ENCODE data around the gene ISX. TPM values are rescaled to one million over a fixed set of nuclear protein-coding genes. Genes with fewer than 3 reads are reported as not detected.

ISX gene
- total RNA-seq = not detected in 2 replicates
- not detected for total RNA-seq (2013)
- polyA plus RNA-seq = not detected in 2 replicates
- polyA minus RNA-seq = not detected in 2 replicates

- WGBS (ENCODE audit: insufficient coverage) = 75% methylated on average over 1 of the region's 1 CpG
- Mint-ChIP-seq H3K4me1 (no peaks in the 10 kb centered on the region), H3K9me3 (ENCODE audit: insufficient read depth) (no peaks in the 10 kb centered on the region), H3K27ac (no peak within 1 kb of the TSS), H3K4me3 (no peak within 1 kb of the TSS), H3K27me3 (peaks cover 4% of the 10 kb centered on the region)
- H3K36me3 ChIP-seq (replicated peaks in 1 of 2; ENCODE audit: control extremely low read depth in 1 of 2, control insufficient read depth in 1 of 2, extremely low read depth in 1 of 2, insufficient read depth in 2 of 2, low read length in 1 of 2) = no peaks in the 10 kb centered on the region
- H4K20me1 ChIP-seq (ENCODE audit: control insufficient read depth, insufficient read depth, low read length, poor library complexity, severe bottlenecking) = no peaks in the 10 kb centered on the region
- DNase-seq (no peak), ATAC-seq (ENCODE audit: low read depth) (no peak)
- ChIA-PET POLR2A (no interaction called here), CTCF (no interaction called here)
- no peak within 1 kb of the TSS for H3K4me3 ChIP-seq (ENCODE audit: control extremely low read depth in 1 of 5, extremely low read depth in 1 of 5, insufficient read depth in 1 of 5, low read depth in 2 of 5, low read length in 4 of 5)
- peaks cover 0 to 3% (median 0%) of the 10 kb centered on the region in 4 experiments for H3K27me3 ChIP-seq (replicated peaks in 1 of 4; ENCODE audit: control extremely low read depth in 1 of 4, control insufficient read depth in 3 of 4, insufficient read depth in 4 of 4, low read length in 3 of 4)
- H3K4me1 ChIP-seq (ENCODE audit: control insufficient read depth in 2 of 2, insufficient read depth in 2 of 2, low read length in 2 of 2) = no peaks in the 10 kb centered on the region
- H3K9ac ChIP-seq (ENCODE audit: low read length) = no peak within 1 kb of the TSS
- no peak within 1 kb of the TSS for H3K4me2 ChIP-seq (replicated peaks; ENCODE audit: low read depth, low read length, poor library complexity, severe bottlenecking)
- TF ChIP-seq CTCF (IDR thresholded peaks at IDR 0.05) (no peak), EZH2 (IDR thresholded peaks at IDR 0.05; ENCODE audit: borderline replicate concordance, insufficient read depth, low read depth, low read length, poor library complexity, severe bottlenecking) (no peak)
- intact Hi-C loops (cut with micrococcal nuclease) = no loop called here
- no peak within 1 kb of the TSS for H2AFZ ChIP-seq (ENCODE audit: insufficient read depth, low read depth, low read length, poor library complexity, severe bottlenecking)
- no peaks in the 10 kb centered on the region for H3K9me3 ChIP-seq (ENCODE audit: control extremely low read depth in 1 of 3, control insufficient read depth in 2 of 3, insufficient read depth in 1 of 3, low read length in 2 of 3)
- H3K27ac ChIP-seq (ENCODE audit: low read length in 2 of 2) = no peak within 1 kb of the TSS
- H3K79me2 ChIP-seq (ENCODE audit: control insufficient read depth, insufficient read depth, low read length) = no peaks in the 10 kb centered on the region
These were observed at the start of gene ISX for GRCh38 chr22:35065796-35066218. TSS of gene ISX (plus strand) at chr22:35066158. CDS start at chr22:35067088, 930 bp downstream.

- no peaks in the 10 kb centered on the region for H3K4me1 ChIP-seq (ENCODE audit: control insufficient read depth in 2 of 2, insufficient read depth in 2 of 2, low read length in 2 of 2)
- peaks cover 15% of the 10 kb centered on the region for H3K27me3 Mint-ChIP-seq
- H4K20me1 ChIP-seq (ENCODE audit: control insufficient read depth, insufficient read depth, low read length, poor library complexity, severe bottlenecking) = no peaks in the 10 kb centered on the region
- no peaks in the 10 kb centered on the region for H3K36me3 ChIP-seq (replicated peaks in 1 of 2; ENCODE audit: control extremely low read depth in 1 of 2, control insufficient read depth in 1 of 2, extremely low read depth in 1 of 2, insufficient read depth in 2 of 2, low read length in 1 of 2)
- CTCF ChIA-PET = no interaction called here
- no peak overlapping the region for H2AFZ ChIP-seq (ENCODE audit: insufficient read depth, low read depth, low read length, poor library complexity, severe bottlenecking)
- no peaks in the 10 kb centered on the region for H3K9me3 ChIP-seq (ENCODE audit: control extremely low read depth in 1 of 3, control insufficient read depth in 2 of 3, insufficient read depth in 1 of 3, low read length in 2 of 3)
- no peaks in the 10 kb centered on the region for H3K4me1 Mint-ChIP-seq
- POLR2A ChIA-PET = no interaction called here
- no peak overlapping the region for H3K9ac ChIP-seq (ENCODE audit: low read length)
- no peaks in the 10 kb centered on the region for H3K9me3 Mint-ChIP-seq (ENCODE audit: insufficient read depth)
- DNase-seq (no peak), ATAC-seq (ENCODE audit: low read depth) (no peak)
- H3K79me2 ChIP-seq (ENCODE audit: control insufficient read depth, insufficient read depth, low read length) = no peaks in the 10 kb centered on the region
- intact Hi-C loops (cut with micrococcal nuclease) = no loop called here
- peaks cover 0 to 2% (median 0%) of the 10 kb centered on the region in 4 experiments for H3K27me3 ChIP-seq (replicated peaks in 1 of 4; ENCODE audit: control extremely low read depth in 1 of 4, control insufficient read depth in 3 of 4, insufficient read depth in 4 of 4, low read length in 3 of 4)
- H3K27ac Mint-ChIP-seq = no peak overlapping the region
- H3K4me2 ChIP-seq (replicated peaks; ENCODE audit: low read depth, low read length, poor library complexity, severe bottlenecking) = no peak overlapping the region
- no peak overlapping the region for H3K4me3 ChIP-seq (ENCODE audit: control extremely low read depth in 1 of 5, extremely low read depth in 1 of 5, insufficient read depth in 1 of 5, low read depth in 2 of 5, low read length in 4 of 5)
- 80% methylated on average over 6 of the region's 6 CpGs for WGBS (ENCODE audit: insufficient coverage)
- no peak overlapping the region for H3K27ac ChIP-seq (ENCODE audit: low read length in 2 of 2)
- TF ChIP-seq EZH2 (IDR thresholded peaks at IDR 0.05; ENCODE audit: borderline replicate concordance, insufficient read depth, low read depth, low read length, poor library complexity, severe bottlenecking) (no peak), CTCF (IDR thresholded peaks at IDR 0.05) (no peak)
- no peak overlapping the region for H3K4me3 Mint-ChIP-seq
These were observed 49.0 kb upstream of the ISX start for GRCh38 chr22:35016909-35017308.
